Stomach (tissue), 9 donors: ENCODE measurements around the gene C2orf92. TPM values are rescaled to one million over a fixed set of nuclear protein-coding genes. Genes with fewer than 3 reads are reported as not detected.
A peak's percentile ranks its signal among the peaks of the same experiment; 100 is the strongest.

Source experiments
- DNase-seq, 2 donors: peaks; one replicate each; pipeline versions ENCODE4 v3.0.0 to v3.0.0-alpha.2; 2013 to 2019
- H3K27ac ChIP-seq, 5 donors: fragments of 200-600 bp in 4 of 5; sonication (generic) in 4 of 5; one replicate each; pipeline ENCODE4 v1.5.1; 2013 to 2019; ENCODE audit warnings: mild to moderate bottlenecking in 1 of 5, moderate library complexity in 1 of 5
- H3K27me3 ChIP-seq, 3 donors: fragments of 200-600 bp; sonication (generic); one replicate each; pipeline ENCODE4 v1.5.1; 2017 to 2019; ENCODE audit warnings: mixed run types in 1 of 3
- H3K36me3 ChIP-seq, 4 donors: fragments of 200-600 bp; sonication (generic); 1 replicate in 3 of 4; 2 replicates in 1 of 4; pipeline ENCODE4 v1.5.1; 2016 to 2019
- H3K4me1 ChIP-seq, 4 donors: fragments of 200-600 bp; sonication (generic); one replicate each; pipeline ENCODE4 v1.5.1; 2016 to 2019
- H3K4me3 ChIP-seq, 4 donors: fragments of 200-600 bp; sonication (generic) in 3 of 4; one replicate each; pipeline ENCODE4 v1.5.1; 2016 to 2019; ENCODE audit warnings: mild to moderate bottlenecking in 1 of 4
- H3K9me3 ChIP-seq, 4 donors: fragments of 200-600 bp; sonication (generic); one replicate each; pipeline ENCODE4 v1.5.1; 2016 to 2019
- CTCF ChIP-seq, 7 experiments: fragments of 450-650 bp in 4 of 7; fragments of 200-600 bp in 3 of 7; sonication (generic) in 3 of 7; IDR thresholded peaks; one replicate each; pipeline ENCODE4 v1.5.1; 2016 to 2019; ENCODE audit warnings: antibody characterized with exemption in 7 of 7, control low read depth in 2 of 7, mild to moderate bottlenecking in 1 of 7
- EP300 ChIP-seq: sonication (generic); formaldehyde crosslinking; IDR thresholded peaks from one replicate; pipeline ENCODE4 v1.6.1; 2017; ENCODE audit warnings: antibody characterized with exemption
- POLR2A ChIP-seq, 4 donors: fragments of 450-650 bp; IDR thresholded peaks; one replicate each; pipeline ENCODE4 v1.6.1; 2016; ENCODE audit warnings: antibody characterized with exemption in 4 of 4, control low read depth in 2 of 4, mild to moderate bottlenecking in 1 of 4, moderate library complexity in 1 of 4
- POLR2AphosphoS5 ChIP-seq, 3 donors: sonication (generic); formaldehyde crosslinking; IDR thresholded peaks; one replicate each; pipeline ENCODE4 v1.6.1; 2016; ENCODE audit warnings: antibody characterized with exemption in 3 of 3
- WGBS, 5 donors: extraction: QIAGEN DNeasy Blood & Tissue Kit in 3 of 5; methylation state at CpG; one replicate each; pipeline versions ENCODE4 v1.1.5 to v1.1.7; 2013 to 2018; 5-methylcytosine and 5-hydroxymethylcytosine counted together
- intact Hi-C: fragments of 100-400 bp; cut with DNase I; formaldehyde crosslinking; loops from one replicate; pipeline ENCODE4 v1.15.1; 2023; ENCODE audit warnings: low total_unique reads
- polyA plus RNA-seq, 3 donors: library from polyadenylated mRNA; stranded (reverse); fragments of 200-250 nt; gene quantifications; one replicate each; pipeline ENCODE4 v1.2.3, GENCODE V29; 2013
- total RNA-seq, 5 donors: library from RNA; depleted of rRNA; stranded (reverse); fragments of >200 nt; gene quantifications; one replicate each; pipeline versions ENCODE4 v1.1.0 to v1.2.3, GENCODE V29; 2014 to 2016
- donor health status: healthy with polysubstance abuse.
- donor health status: Bipolar disorder and iron deficiency.
- donor health status: healthy.

The C2orf92 gene
- total and polyA plus RNA-seq, 8 donors = 2.3 to 35.3 (median 6.0) TPM; not detected in 2

GRCh38 chr2:97699765-97700444 lies 30.4 kb downstream of the C2orf92 start:
- intact Hi-C loops = loop anchor here (10.0 kb wide), 2 partner anchors 105 to 685 kb away; no protein-coding TSS in a partner anchor
- no peak for TF ChIP-seq EP300
- peak in 5 of 7 experiments; percentile 42 to 56 (median 48) for TF ChIP-seq CTCF (IDR thresholded peaks at IDR 0.05)

GRCh38 chr2:97701186-97701585 lies 31.7 kb downstream of the C2orf92 start:
- intact Hi-C loops = loop anchor here (10.0 kb wide), 1 partner anchor 684 kb away; no protein-coding TSS in a partner anchor
- DNase-seq = peak in 1 of 2 donors; percentile 20
- Histone ChIP-seq H3K4me1 (peaks cover 0 to 5% (median 2%) of the 10 kb centered on the region in 4 donors), H3K36me3 (no peaks in the 10 kb centered on the region), H3K9me3 (no peaks in the 10 kb centered on the region), H3K4me3 (no peak overlapping the region), H3K27ac (no peak overlapping the region), H3K27me3 (no peaks in the 10 kb centered on the region)
- 74 to 94% (median 84%) methylated on average over 11 to 13 of the region's 13 CpGs for WGBS, 5 donors
- no peak for TF ChIP-seq EP300
- TF ChIP-seq POLR2AphosphoS5 (IDR thresholded peaks at IDR 0.05) = no peak

More at GRCh38 chr2:97699765-97700444, 30.4 kb downstream of the C2orf92 start:
- 57 to 65% (median 63%) methylated on average over 11 of the region's 11 CpGs for WGBS, 5 donors
- no peak overlapping the region for H3K4me3 ChIP-seq
- peaks cover 0 to 5% (median 2%) of the 10 kb centered on the region in 4 donors for H3K4me1 ChIP-seq
- peak; percentile 57 to 86 for DNase-seq
- no peaks in the 10 kb centered on the region for H3K27me3 ChIP-seq
- no peaks in the 10 kb centered on the region for H3K36me3 ChIP-seq
- no peak overlapping the region for H3K27ac ChIP-seq
- no peaks in the 10 kb centered on the region for H3K9me3 ChIP-seq

GRCh38 chr2:97701851-97702465 lies 32.4 kb downstream of the C2orf92 start:
- no peaks in the 10 kb centered on the region for H3K9me3 ChIP-seq
- WGBS, 5 donors = 87 to 96% (median 94%) methylated on average over 6 of the region's 6 CpGs
- peaks cover 0 to 1% (median 0%) of the 10 kb centered on the region in 3 donors for H3K27me3 ChIP-seq
- TF ChIP-seq POLR2A (IDR thresholded peaks at IDR 0.05) = no peak
- TF ChIP-seq POLR2AphosphoS5 (IDR thresholded peaks at IDR 0.05) = no peak
- no peak for TF ChIP-seq CTCF (IDR thresholded peaks at IDR 0.05)
- peaks cover 0 to 3% (median 1%) of the 10 kb centered on the region in 4 donors for H3K4me1 ChIP-seq
- intact Hi-C loops = loop anchor here (10.0 kb wide), 1 partner anchor 683 kb away; no protein-coding TSS in a partner anchor
- no peak overlapping the region for H3K27ac ChIP-seq
- peak in 1 of 2 donors; percentile 14 for DNase-seq
- no peaks in the 10 kb centered on the region for H3K36me3 ChIP-seq
- H3K4me3 ChIP-seq = no peak overlapping the region

- Histone ChIP-seq H3K27ac (no peak overlapping the region), H3K4me3 (no peak overlapping the region), H3K27me3 (peaks cover 0 to 6% (median 0%) of the 10 kb centered on the region in 3 donors), H3K9me3 (no peaks in the 10 kb centered on the region), H3K36me3 (no peaks in the 10 kb centered on the region), H3K4me1 (no peaks in the 10 kb centered on the region)
- 89 to 92% (median 91%) methylated on average over 19 of the region's 19 CpGs for WGBS, 5 donors
- DNase-seq = peak in 1 of 2 donors; percentile 19
- TF ChIP-seq CTCF (IDR thresholded peaks at IDR 0.05) (no peak), POLR2A (IDR thresholded peaks at IDR 0.05) (no peak), EP300 (no peak), POLR2AphosphoS5 (IDR thresholded peaks at IDR 0.05) (no peak)
- intact Hi-C loops = loop anchor here (10.0 kb wide), 1 partner anchor 682 kb away; no protein-coding TSS in a partner anchor
These were observed 33.4 kb downstream of the C2orf92 start for GRCh38 chr2:97702731-97703470.
